GM19193 (cell line): ENCODE data around the gene EXOC6B.

Experiments
- POLR2A ChIP-seq: IDR thresholded peaks from 4 replicates; pipeline ENCODE4 v1.6.1; 2011; ENCODE audit not compliant: insufficient read depth, insufficient read length; ENCODE audit errors: extremely low read depth

The EXOC6B gene

DNA sequence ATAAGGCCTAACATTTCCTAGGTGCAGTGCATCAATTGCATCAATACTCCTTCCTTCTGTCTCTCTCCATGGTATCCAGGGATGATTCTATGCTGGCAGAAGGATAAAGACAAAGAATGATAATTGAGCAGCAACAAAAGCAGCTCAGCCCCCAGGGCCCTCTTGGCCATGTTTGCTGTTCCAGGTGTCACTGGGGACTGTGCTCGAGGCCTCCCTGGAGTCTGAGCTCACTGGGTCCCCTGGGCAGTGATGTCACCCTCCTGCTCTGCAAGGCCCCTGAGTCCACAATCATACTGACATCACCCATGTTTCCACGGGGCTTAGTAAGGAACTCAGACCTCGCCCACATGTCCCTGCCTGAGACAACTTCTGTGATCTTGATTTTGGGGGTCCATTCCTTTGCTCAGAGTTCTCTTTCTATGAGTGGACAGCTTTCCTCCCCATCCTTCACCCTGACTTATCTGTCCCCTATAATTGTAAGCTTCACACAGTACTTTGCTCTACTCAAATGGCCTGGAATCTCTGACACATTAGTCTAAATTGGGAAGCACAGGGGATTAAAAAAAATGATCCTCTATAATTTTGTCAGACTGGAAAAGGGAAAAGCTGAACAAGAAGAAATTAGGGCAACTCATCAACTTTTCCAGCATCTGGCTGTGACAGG is 15.8 kb upstream of the EXOC6B start:
- no peak for TF ChIP-seq POLR2A

DNA sequence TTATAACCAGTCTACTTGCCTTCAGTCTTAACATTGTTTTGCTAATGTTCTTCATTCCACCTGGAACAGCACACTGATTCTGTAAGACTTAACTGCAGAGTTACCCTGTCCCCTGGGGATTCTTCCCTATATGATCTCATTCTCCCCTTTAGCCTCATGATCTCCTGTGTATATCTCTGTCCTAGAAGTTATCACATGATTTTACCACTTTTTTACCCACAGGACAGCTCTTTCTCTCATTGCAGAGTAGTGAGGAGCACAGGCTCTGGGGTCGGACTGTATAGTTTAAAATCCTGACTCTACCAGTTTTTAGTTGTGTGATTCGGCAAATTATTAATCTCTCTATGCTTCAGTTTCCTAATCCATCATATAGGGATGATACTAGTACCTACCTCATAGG is 14.2 kb upstream of the EXOC6B start:
- no peak for TF ChIP-seq POLR2A

DNA sequence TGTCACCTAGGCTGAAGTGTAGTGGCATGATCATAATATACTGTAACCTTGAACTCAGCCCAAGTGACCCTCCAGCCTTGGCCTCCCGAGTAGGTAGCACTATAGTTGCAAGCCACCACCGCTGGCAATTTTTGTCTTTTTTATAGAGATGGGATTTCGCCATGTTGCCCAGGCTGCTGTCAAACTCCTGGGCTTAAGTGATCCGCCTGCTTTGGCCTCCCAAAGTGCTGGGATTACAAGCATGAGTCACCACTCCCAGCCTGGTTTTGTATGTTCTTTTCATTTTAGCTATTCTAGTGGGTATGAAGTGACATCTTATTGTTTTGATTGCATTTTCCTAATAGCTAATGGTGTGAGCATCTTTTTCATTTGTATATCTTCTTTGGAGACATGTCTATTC is 11.3 kb upstream of the EXOC6B start:
- no peak for TF ChIP-seq POLR2A

DNA sequence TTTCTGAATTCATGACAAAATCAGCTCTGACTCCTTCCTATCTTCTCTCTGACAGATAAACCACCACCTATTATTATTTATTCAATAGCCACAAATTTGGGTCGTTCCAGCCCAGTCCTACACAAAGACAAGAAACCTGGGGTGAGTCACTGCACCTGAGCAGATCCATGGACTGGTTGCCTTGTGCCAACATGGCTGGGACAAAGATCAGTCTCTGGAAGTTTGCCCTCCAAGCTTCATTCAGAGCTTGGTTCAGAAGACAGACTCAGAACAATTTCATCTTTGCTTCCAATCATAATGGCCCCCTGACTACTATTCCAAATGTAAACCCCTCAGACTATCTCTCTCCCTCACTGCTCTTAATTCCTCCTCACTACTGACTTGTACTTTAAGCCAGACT is 9.6 kb upstream of the EXOC6B start:
- no peak for TF ChIP-seq POLR2A

DNA sequence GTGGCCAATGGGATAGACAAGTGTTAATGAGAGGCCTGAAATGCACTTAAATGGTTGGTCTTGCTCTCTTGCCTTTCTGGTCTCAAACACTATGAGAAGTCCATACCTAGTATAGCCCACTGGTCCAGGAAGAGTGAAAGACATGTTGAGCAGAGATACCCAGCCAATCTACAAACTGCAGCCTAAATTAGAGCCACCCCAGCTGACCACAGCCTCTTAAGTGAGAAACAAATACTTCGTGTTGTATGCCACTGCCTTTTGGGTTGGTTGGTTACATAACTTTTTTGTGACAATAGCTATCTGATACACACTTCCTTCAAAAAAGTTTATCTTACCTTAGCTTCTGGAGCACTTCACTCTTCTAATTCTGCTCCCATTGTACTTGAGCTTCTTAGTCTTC is 8.8 kb upstream of the EXOC6B start:
- no peak for TF ChIP-seq POLR2A

DNA sequence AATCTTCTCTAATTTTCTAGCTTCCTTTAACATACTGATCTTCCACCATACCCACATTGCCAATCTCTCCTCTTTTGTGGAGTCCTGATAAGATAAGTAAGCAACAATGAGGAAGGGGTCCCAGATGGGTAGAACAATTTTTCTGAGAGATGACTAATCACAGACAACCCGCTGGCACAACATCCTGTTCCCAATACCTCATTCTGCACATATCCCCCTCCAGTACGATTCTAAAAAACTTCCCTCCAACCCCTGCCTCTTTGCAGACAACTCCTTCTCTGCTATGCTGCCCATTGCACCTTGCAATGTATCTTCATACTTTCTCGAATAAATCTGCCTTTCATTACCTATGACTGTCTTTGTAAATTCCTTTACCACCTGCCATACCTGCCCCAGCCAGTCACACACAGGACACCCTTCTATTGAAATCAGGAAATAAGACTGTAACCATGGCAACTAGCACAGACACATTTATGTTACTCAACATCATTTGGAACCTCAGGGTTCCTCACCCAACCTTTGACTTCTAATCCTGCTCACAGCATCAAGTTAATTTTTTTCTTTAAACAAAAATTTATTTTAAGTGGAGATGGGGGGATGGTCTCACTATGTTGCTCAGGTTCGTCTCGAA is 7.4 kb upstream of the EXOC6B start:
- no peak for TF ChIP-seq POLR2A

DNA sequence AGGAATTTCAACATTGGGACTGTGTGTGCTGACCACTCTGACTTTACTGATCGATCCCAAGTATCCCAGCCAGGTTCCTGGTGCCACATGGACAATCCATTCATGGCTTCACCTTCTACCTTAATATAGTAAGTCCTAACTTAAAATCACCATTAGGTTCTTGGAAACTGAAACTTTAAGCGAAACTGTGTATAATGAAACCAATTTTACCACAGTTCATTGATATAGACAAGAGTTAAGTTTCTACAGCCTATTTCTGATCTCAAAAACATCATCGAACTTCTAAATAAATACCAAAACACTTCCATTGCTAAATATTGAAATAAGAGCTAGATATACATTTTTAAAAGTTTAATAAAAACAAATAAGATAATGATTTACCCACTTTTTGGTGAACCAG is 4.4 kb upstream of the EXOC6B start:
- no peak for TF ChIP-seq POLR2A

DNA sequence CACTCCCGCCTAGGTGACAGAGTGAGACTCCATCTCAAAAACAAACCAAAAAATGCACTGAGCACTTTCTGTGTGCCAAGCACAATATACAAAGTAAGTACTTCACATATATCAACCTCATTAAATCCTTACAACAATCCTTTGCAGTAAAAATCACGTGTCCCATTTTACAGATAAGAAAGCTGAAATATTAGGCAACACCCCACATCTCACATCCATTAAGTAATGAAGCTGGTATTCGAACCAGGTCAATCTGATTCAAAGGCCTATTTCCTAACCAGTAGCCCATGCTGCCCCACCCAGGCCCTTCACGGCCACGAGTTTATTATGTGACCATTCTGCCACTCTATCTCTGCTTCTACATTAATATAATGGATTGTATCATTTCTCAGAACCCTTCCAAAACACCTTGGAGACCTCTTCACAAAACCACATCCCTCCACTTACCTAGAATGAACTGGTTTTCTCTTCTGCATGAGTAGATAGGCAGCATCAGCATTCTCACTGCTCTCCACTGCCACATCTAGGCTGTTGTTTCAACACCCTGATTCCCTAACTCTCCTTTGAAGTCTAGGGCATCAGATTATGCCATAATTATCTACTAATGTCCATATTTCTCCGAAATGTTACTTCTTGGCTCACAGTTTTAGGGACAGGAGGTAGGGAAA is 3.1 kb upstream of the EXOC6B start:
- no peak for TF ChIP-seq POLR2A

DNA sequence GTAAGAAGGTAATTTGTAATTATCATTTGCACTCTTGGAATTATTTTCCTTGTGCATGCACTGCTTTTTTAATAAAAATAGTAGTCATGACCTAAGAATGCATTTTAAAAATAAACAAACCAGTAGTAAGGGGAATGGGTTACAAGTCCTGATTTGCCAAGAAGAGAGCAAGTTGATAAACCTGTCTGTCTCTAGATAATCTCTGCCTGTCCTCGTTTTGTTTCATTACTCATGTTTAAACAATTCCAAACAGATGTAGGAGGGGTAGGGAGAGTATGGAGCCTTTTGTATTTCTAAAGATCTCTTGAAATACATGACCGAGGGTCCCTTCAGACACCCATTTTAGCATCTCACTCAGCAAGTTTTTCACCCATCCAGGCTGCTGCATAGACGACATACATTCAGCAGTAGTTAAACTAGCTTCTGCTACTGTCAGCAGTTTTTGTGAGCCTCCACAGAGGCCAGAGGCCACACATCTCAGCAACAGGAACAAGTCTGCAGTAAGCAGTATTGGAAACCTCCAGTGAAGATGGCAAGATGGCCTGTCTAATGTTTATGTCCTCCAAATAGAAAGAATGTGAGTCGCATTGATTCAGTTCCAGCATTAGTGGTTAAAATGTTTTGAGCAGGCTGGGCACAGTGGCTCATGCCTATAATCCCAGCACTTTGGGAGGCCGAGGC is 2.3 kb upstream of the EXOC6B start:
- TF ChIP-seq POLR2A, result no peak

DNA sequence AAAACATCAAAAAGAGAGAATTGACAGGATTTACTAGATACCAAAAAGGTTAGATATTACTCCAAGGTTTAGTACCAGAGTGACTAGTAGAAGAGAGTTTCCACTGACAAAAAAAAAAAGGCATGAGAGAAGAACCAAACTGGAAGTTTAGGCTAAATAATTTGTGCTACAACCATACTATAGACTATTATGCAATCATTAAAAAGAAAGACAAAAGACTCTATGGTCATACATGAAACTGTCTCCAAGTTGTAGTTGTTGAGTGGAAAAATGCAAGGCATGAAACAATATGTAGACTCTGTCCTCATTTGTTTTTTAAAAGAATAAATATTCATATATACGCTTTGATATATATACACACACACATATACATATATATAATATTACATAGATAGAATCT is 1.7 kb upstream of the EXOC6B start:
- no peak for TF ChIP-seq POLR2A

DNA sequence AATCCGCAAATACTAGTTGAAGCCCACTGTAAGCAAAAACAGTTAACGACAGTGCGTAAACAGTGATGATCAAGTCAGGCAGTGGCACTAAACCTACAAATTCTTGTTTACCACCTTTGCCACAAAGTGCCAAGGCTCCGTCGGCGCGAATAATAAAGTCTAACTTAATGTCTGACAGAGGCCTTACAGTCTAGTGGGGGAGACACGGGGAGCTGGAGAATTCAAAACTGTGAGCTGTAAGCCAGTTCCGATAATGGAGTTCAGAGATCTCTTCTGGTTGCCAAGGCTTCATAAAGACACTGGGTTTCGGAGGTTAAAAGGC is 284 bp upstream of the EXOC6B start:
- no peak for TF ChIP-seq POLR2A

DNA sequence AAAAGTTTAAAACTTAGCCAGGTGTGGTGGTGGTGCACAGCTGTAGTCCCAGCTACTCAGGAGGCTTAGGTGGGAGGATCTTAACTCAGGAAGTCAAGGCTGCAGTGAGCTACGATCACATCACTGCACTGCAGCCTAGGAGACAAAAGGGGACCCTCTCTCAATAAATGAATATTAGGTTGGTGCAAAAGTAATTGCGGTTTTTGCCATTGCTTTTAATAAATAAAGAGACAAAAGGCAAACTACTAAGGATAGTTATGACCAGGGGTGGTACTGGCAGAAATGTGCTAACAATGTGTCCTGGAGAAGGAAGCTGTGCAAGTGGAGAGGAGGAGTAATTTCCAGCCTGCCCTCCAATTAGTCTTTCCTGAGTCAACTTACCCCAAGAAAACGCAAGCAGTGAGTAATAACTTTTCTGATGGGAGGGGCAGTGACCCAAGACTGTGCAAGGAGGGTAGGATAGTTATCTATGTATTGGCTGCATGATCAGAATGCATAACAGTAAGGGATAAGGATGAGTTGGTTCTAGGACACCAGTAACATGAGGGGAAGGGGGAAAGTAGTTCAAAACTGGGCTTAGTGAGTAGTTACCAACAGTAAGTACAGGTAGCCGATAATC is 1.5 kb downstream of the EXOC6B start:
- no peak for TF ChIP-seq POLR2A

DNA sequence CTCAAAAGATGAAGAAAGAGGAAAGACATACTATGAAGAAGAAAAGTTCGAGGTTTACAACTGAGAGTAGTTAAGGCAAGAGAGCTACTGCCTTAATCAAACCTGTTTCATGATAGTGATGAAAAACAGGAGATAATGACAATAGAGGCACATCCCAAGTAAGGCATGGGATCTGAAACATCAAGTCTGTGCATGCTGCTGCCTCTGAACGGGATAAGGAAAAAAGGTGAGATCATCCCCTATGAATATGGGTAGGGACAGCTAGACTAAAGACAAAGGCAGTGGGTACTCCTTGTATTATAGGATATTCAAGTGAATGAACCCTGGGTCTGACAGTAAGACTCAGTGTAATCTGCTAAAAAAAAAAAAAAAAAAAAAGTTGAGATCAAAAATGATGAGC is 3.0 kb downstream of the EXOC6B start:
- no peak for TF ChIP-seq POLR2A

DNA sequence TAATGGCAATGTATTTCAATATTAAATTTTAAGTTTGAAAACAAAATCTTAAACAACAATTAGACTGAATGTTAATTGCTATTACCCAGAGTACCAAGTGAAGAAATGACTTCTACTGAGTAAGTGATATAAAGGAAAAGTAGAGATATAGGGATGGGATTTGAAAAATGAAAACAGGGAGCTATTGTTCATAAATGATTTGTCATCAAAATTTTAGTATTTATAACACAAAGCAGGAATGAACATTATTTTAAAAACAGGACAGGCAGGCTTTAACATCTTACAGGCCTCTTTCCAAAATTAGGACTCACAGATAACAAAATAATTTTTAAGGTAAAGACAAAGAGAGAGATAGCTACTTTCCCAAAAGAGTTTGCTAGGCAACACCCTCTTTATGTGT is 3.9 kb downstream of the EXOC6B start:
- TF ChIP-seq POLR2A, result no peak

DNA sequence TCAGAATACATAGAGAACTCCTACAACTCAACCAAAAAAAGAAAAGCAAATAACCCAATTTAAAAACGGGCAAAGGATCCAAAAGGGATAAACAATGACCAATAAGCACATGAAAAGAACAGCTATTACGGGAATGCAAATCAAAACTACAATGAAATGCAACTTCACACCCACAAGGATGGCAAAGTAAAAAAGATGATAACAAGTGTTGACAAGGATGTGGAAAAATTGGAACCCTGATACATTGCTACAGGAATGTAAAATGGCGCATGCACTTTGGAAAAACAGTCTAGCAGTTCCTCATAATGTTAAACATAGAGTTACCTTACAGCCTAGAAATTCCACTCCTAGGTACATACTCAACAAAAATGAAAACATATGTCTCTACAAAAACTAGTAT is 4.7 kb downstream of the EXOC6B start:
- no peak for TF ChIP-seq POLR2A
